NK-92 (cell line): Measurements from ENCODE around the gene MAP3K15.
"Not testable (repeated sequence)": the region's sequence is repeated elsewhere in the genome, so short reads cannot be mapped to it uniquely, and the experiment has no call there.

Source experiments
- DNase-seq: peaks from one replicate; lab custom pipeline; 2025; ENCODE audit not compliant: unreplicated experiment; lab: John Stamatoyannopoulos, UW

The MAP3K15 gene

GRCh38 chrX:19540076-19540475 lies 24.8 kb upstream of the MAP3K15 start:
- DNase-seq = no peak

- no peak for DNase-seq
These were observed 24.4 kb upstream of the MAP3K15 start for GRCh38 chrX:19539665-19540064.

GRCh38 chrX:19535476-19535875 lies 20.2 kb upstream of the MAP3K15 start:
- no peak for DNase-seq

- no peak for DNase-seq
These were observed 17.4 kb upstream of the MAP3K15 start for GRCh38 chrX:19532709-19533108.

- no peak for DNase-seq
These were observed 2.7 kb upstream of the MAP3K15 start for GRCh38 chrX:19517965-19518364.

GRCh38 chrX:19515615-19516105 lies 352 bp upstream of the MAP3K15 start:
- DNase-seq = no peak

GRCh38 chrX:19513383-19513782 lies 1.9 kb downstream of the MAP3K15 start:
- DNase-seq = no peak

GRCh38 chrX:19512961-19513360 lies 2.3 kb downstream of the MAP3K15 start:
- no peak for DNase-seq

GRCh38 chrX:19512359-19512758 lies 2.9 kb downstream of the MAP3K15 start:
- DNase-seq = no peak

GRCh38 chrX:19511796-19512195 lies 3.5 kb downstream of the MAP3K15 start:
- DNase-seq = not testable (repeated sequence)

- DNase-seq = no peak
These were observed 18.6 kb downstream of the MAP3K15 start for GRCh38 chrX:19496711-19497110.

GRCh38 chrX:19487520-19488200 lies 27.6 kb downstream of the MAP3K15 start:
- DNase-seq = no peak

GRCh38 chrX:19479458-19479857 lies 35.9 kb downstream of the MAP3K15 start:
- DNase-seq = no peak

GRCh38 chrX:19468383-19468782 lies 46.9 kb downstream of the MAP3K15 start:
- DNase-seq = not testable (repeated sequence)

GRCh38 chrX:19462879-19463278 lies 52.4 kb downstream of the MAP3K15 start:
- DNase-seq = no peak

- DNase-seq = no peak
These were observed 53.1 kb downstream of the MAP3K15 start for GRCh38 chrX:19462231-19462630.

GRCh38 chrX:19457662-19458061 lies 57.6 kb downstream of the MAP3K15 start:
- DNase-seq = no peak

- no peak for DNase-seq
These were observed 67.2 kb downstream of the MAP3K15 start for GRCh38 chrX:19448077-19448476.

GRCh38 chrX:19446397-19446796 lies 68.9 kb downstream of the MAP3K15 start:
- DNase-seq = no peak

- DNase-seq = not testable (repeated sequence)
These were observed 69.5 kb downstream of the MAP3K15 start for GRCh38 chrX:19445772-19446171.

- no peak for DNase-seq
These were observed 71.3 kb downstream of the MAP3K15 start for GRCh38 chrX:19443869-19444526.

- no peak for DNase-seq
These were observed 74.6 kb downstream of the MAP3K15 start for GRCh38 chrX:19440713-19441112.

- not testable (repeated sequence) for DNase-seq
These were observed 92.6 kb downstream of the MAP3K15 start for GRCh38 chrX:19422661-19423060.
